G401 (cell line): ENCODE measurements around the gene PABPN1. TPM values are rescaled to one million over a fixed set of nuclear protein-coding genes. Genes with fewer than 3 reads are reported as not detected.
A peak's percentile ranks its signal among the peaks of the same experiment; 100 is the strongest.

Source experiments
- DNase-seq: peaks from one replicate; pipeline ENCODE4 v3.0.0-alpha.2; 2015; ENCODE audit warnings: low spot score
- in situ Hi-C: cut with HindIII; loops from 2 replicates; pipeline ENCODE4 v1.10.0; 2016; ENCODE audit warnings: low sequenced_read_pairs, mixed read lengths
- total RNA-seq: library from RNA; depleted of rRNA; stranded (reverse); fragments of >200 nt; shearing (Covaris generic); gene quantifications from 2 replicates; pipeline ENCODE4 v1.2.3, GENCODE V29; 2014

PABPN1 gene
- total RNA-seq, 1 experiment from 2014 or later: 138 TPM

DNA sequence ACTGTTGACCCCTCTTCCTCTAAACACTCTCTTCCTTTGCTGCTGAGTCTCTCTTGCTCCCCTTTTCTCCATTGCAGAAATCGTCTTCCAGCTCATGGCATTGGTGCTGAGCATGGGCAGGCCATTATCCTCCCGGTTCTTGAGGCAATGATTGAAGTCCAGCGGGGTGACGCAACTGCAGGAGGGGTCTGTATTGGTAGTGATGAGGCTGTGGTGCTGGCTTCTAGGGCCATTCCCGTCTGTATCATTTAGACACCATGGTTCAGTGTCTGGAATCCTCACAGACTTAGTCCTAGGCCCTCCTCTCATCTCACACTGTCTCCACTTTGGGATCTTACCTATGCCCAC lies 32.1 kb downstream of the PABPN1 start:
- no peak for DNase-seq

GRCh38 chr14:23354990-23355389 lies 33.7 kb downstream of the PABPN1 start:
- DNase-seq: no peak

More for the DNA sequence above, 32.1 kb downstream of the PABPN1 start:
- in situ Hi-C loops: no loop called here

GRCh38 chr14:23355871-23356435 lies 34.7 kb downstream of the PABPN1 start:
- in situ Hi-C loops: no loop called here

More at GRCh38 chr14:23354990-23355389, 33.7 kb downstream of the PABPN1 start:
- in situ Hi-C loops: no loop called here

DNA sequence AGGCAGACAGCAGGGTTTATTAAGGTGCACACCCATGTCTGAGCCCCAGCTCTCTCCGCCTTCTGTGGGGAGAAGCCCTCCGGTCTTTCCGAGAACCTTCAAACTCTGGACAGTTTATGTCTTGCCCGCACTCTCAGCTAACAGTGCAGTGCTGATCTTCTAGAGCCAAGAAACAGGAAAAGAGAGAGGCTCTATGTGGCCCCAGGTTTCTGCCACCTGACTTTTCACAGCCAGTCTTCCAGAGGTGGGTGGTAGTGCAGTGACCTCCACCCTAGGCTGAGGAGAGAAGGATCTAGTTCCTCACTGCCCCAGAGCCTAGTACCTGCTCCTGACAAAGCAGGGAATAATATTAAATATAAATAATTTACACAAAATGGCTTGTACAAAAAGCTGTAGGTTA lies 35.4 kb downstream of the PABPN1 start:
- in situ Hi-C loops: no loop called here
- no peak for DNase-seq

More at GRCh38 chr14:23355871-23356435, 34.7 kb downstream of the PABPN1 start:
- no peak for DNase-seq

- in situ Hi-C loops: no loop called here
Measured at GRCh38 chr14:23357261-23357660, 36.0 kb downstream of the PABPN1 start.

GRCh38 chr14:23358042-23358441 lies 36.8 kb downstream of the PABPN1 start:
- in situ Hi-C loops: no loop called here
- DNase-seq: no peak

More at GRCh38 chr14:23357261-23357660, 36.0 kb downstream of the PABPN1 start:
- no peak for DNase-seq

GRCh38 chr14:23358553-23359166 lies 37.4 kb downstream of the PABPN1 start:
- in situ Hi-C loops: no loop called here
- DNase-seq: no peak

- DNase-seq: no peak
- in situ Hi-C loops: no loop called here
Measured at GRCh38 chr14:23359167-23359626, 37.9 kb downstream of the PABPN1 start.

DNA sequence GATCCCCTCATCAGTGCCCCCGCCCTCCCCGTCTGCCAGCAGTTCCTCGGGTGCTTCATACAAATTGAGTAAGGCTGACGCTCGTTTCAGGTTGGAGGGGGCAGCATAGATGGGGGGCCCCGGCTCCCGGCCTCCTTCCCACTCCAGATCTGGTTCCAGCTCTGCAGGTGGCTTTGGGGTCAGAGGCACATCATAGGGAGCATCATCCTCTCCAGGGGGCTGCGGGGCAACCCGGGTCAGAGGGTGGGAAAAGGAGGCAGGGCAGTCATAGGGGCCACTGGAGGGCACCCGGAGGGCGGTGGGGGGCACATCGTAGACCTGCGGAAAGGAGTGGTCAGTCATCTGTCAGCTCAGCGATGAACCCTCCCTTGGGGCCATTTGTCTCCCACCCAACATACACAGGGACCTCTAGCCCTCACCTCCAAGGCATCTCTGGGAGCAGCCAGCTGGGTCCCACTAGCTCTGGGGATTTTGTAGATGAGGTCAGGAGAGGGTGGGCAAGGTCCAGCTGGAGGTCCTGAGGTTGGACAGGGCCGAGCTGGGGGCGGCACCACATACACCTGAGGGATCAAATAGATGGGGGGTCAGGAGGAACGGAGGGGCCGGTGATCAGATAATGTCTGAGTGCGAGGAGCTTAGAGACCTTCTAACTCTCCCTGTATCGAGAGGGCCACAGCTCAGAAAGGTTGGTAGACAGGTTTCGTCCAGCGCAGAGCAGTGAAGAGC lies 38.6 kb downstream of the PABPN1 start:
- in situ Hi-C loops: no loop called here
- DNase-seq: no peak

GRCh38 chr14:23360496-23360895 lies 39.2 kb downstream of the PABPN1 start:
- no peak for DNase-seq
- in situ Hi-C loops: no loop called here

DNA sequence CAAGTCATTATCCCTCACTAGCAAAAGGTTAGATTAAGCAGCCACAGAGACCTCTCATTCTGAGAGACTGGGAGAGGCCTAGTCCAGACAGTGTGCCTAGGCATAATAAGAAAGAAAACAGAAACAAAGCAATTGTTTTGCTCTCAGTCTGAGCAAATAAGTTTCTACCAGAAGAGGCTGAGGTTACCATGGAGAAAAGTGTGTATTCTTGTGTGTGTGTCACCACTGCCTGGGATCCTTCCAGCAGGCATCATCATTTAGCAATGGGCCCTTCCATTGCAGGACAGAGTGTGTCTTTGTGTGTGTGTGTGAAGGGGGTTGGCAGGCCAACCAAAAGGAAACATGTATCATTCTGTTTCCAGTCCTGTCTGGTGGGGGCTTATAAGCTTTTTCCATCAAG lies 40.1 kb downstream of the PABPN1 start:
- in situ Hi-C loops: no loop called here
- no peak for DNase-seq

GRCh38 chr14:23361763-23362162 lies 40.5 kb downstream of the PABPN1 start:
- in situ Hi-C loops: no loop called here
- DNase-seq: no peak

DNA sequence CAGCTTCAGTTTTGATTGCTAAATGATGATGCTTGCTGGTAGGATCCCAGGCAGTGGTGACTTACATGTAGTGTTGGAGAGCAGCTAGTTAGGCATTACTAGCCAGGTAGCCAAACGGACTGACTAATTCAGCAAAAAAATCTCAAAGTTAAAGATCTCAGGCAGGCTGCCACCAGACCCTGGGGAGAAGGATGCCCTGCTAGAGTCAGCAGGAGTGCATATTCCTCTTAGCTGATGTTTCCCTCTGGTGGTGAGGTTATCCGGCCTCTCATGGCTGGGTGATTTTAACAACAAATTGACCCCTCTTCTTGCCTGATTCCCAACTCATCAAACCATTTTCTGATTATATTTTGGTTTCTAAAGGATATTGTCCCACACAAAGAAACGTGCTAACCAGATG lies 40.9 kb downstream of the PABPN1 start:
- no peak for DNase-seq
- in situ Hi-C loops: no loop called here

- DNase-seq: peak; percentile 57
- in situ Hi-C loops: no loop called here
Measured at GRCh38 chr14:23364164-23365035, 43.1 kb downstream of the PABPN1 start.

DNA sequence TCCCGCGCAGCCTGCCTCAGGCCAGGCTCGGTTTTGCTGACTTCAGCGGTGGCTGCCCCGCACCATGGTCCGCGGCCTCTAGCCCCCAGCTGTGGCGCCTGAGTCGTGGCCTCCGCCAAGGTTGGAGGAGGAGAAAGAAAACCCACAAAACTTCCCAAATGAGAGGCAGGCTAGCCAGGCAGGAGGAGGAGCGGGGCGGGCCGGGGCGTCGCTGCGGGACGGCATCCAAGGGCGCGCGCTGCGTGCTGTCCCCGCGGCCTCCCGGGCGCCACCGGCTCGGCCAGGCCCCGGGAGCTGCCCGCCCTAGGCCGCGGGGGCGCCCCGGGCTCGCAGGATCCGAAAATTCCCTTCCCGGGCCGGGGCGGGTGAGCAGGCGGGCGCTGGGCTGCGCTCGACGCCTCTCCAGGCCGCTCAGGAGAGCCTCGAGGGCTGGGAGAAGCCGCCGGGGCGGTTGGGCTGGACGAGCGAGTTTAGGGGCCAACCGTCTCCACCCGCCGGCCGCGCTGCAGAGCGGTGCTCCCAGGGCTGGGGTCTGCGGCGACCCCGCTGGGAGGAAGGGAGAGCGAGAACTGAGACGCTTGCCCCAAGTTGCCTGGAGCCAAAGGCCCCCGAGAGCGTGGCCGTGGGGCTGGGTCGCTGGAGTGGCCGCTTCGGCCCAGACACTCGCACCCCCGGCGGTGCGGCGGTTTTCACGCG lies 43.9 kb downstream of the PABPN1 start, which contains the start of gene EFS:
EFS (minus strand) TSS at position 137 of the 696 bp plus-strand sequence. CDS start 147 bp downstream, outside the sequence.
- in situ Hi-C loops: no loop called here
- DNase-seq: no peak

GRCh38 chr14:23365732-23366425 lies 44.6 kb downstream of the PABPN1 start:
- DNase-seq: peak; percentile 45

DNA sequence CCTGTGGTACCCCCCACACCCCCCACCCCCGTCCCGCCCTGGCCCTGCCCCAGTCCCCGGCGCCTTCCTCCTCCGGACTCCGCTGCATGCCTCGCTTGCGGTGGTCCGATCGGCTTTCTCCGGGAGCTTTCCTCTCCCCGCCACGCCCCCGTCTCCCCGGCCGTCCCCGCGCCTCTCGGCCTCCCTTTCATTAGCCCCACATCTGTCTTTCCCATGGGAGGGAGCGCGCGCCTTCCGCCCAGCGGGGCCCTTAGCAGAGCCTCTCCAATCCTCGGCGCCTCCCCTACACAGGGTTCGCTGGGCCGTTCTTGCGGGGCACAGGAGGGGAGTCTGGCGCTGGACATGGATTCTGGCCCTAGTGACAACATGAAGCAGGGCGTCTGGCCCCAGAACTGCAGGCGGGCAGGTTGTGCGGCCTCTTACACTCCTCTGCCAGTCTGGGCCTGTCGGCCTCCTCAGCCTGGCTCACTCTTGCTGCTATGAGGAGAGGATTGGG lies 45.2 kb downstream of the PABPN1 start:
- in situ Hi-C loops: no loop called here
- DNase-seq: peak; percentile 42

More at GRCh38 chr14:23365732-23366425, 44.6 kb downstream of the PABPN1 start:
- in situ Hi-C loops: no loop called here

- in situ Hi-C loops: no loop called here
- DNase-seq: no peak
Measured at GRCh38 chr14:23370221-23370620, 49.0 kb downstream of the PABPN1 start.
